NCI-H2227 (cell line): Measurements from ENCODE around the gene NSF.
A peak's percentile ranks its signal among the peaks of the same experiment; 100 is the strongest.
"Not testable (repeated sequence)": the region's sequence is repeated elsewhere in the genome, so short reads cannot be mapped to it uniquely, and the experiment has no call there.

Experiments used
- DNase-seq: peaks from one replicate; lab custom pipeline; 2025; ENCODE audit not compliant: unreplicated experiment; lab: John Stamatoyannopoulos, UW

Gene NSF

GRCh38 chr17:46772475-46773220 is 182.2 kb downstream of the NSF start:
- DNase-seq: no peak

- no peak for DNase-seq
Measured at GRCh38 chr17:46773221-46773605, 182.7 kb downstream of the NSF start.

DNA sequence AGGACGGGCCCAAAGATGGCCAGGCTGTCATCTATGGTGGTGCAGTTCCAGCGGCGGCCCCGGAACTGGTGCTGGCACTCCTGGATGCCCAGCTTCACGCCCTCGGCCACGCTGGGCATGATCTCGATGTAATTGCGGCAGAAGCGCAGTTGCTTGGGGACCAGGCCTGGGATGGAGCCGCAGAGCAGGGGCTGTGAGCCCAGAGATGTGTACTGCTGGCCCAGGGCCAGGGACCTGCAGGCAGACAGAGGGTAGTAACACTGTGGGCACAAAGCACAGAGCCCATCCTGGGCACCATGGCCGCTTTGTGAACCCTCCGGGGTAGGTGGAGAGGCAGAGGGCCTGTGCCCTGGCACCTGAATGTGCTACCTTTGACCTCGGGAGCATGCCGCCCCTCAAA is 183.2 kb downstream of the NSF start:
- DNase-seq: no peak

GRCh38 chr17:46774108-46774737 is 183.8 kb downstream of the NSF start:
- no peak for DNase-seq

- DNase-seq: no peak
Measured at GRCh38 chr17:46776298-46777005, 186.0 kb downstream of the NSF start.

DNA sequence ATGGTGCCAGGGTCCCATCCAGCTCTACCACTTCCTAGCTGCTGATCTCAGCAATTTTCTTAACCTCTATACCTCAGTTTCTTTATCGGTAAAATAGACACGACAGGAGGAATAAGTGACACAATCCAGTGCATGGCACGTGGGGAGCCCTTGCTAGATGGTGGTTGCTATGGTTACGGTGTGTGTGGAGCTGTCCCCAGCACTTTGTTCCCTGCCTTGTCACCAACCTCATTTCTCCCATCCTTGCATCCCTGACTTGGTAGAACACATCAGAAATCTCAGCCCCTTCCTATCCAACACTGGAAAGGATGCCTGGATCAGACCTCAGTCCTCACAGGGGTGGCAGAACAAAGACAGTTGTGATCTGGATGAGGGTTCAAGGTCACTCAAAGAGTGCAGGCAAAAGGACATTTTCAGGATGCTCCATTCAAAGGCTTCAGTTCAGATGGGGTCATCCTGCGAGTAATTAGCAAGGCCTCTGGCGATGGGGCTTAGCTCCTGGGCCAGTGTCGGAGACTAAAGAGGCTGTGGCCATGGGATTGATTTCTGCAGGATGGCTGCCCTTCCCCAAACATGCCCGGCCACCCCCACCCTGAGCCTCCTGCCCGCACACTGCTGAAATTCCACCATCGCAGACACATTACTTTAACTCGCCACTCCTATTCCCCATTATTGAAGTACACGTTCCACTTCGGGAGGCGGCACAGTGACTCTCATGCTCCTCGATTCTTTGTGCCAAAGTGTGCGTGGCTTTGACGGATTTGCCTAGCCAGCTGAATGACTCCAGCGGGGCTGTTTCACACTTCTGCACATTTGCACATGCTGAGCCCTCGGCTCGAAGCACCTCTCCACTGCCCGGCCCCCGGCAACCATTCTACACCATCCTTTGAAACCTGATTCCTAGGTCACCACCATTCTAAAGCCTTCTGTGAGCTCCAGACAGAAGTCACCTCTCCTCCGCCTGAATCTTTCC is 187.8 kb downstream of the NSF start:
- peak; percentile 46 for DNase-seq

- DNase-seq: no peak
Measured at GRCh38 chr17:46780003-46780373, 189.5 kb downstream of the NSF start.

DNA sequence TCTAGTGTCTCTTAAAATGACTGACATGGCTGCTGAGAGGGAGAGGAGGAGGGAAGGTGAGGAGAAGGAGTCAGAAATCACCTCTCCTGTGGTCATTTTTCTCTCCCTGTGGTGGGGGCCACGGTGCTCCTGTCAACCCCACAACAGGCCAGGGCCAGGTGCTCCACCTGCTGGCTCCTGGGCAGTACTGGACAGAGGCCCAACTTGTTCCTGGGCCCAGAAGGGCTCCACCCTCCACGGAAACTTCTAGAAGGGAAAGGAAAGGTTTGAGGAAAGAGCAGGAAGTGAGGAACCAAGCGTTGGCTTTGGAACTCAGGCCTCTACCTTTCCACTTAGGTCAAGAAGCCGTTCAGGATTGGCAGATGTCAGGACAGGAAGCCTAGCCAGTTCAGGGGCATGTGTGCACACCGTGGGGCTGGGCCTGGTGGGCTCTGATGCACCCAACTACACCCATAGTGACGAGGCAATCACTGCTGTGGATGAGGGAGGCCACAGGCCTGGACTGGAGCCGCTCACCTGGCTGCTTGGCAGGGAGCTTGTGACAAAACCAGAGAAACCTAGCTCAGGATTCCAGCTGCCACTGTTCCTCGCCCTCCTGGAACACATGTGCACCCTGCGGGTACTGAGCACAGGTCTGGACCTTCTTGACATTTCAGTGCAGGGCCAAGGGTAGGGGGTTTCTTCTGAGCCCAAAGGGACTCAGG is 191.9 kb downstream of the NSF start:
- DNase-seq: peak; percentile 38

DNA sequence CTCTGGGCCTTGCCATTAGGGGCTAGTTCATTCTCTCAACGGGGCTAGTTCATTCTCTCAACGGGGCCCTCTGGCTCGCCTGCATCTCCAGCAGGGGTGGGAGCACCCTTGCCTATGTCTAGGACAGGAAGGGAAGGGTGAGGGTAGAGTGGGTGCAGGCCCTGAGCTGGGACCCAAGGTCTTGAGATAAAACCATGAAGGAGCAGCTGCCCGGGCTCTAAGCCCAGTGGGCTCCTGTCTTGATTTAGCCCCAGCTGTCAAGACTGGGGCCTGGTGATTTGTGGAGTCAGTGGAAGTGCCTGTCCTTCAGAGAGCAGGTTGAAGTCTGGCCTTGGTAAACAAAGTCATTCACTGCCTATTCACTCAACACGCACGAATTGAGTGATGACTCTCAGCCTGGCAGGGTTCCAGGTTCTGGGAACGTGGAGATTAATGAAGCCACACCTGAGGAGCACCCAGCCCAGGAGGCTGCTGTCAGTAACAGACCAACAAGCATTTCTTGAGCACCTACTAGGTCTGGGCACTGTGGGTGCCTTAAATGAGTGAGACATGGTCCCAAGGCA is 192.6 kb downstream of the NSF start:
- DNase-seq: no peak

DNA sequence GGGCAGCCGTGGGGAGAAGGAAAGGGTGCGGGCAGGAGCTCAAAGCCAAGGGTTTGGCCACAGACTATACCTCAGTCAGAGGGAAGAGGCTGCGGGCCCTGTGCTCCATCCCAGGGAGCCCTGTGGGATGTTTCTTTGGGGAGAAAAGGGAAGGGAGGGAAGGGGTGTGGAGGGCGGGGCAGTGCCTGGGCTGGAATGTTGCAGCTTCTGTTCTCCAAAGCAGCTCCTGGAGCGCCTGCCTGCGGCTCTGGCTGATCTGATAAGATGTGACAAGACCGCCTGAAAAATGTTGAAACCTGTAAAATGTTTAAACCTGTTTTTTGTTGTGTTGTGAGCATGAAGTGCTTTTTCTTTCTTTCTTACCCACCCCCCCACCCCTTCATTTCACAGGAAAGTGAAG is 195.2 kb downstream of the NSF start:
- DNase-seq: no peak

DNA sequence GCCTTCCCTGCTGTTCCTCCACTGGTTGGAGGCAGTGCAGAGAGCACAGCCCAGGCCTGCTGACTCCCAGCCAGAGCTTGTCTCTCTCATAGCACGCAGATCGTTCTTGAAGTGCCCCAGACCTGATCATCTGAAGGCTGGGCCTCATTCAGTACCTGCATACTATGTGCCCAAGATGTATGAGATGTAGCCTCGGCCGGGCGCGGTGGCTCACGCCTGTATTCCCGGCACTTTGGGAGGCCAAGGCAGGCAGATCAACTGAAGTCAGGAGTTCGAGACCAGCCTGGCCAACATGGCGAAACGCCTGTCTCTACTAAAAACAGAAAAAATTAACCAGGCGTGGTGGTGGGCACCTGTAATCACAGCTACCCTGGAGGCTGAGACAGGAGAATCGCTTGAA is 197.0 kb downstream of the NSF start:
- DNase-seq: no peak

GRCh38 chr17:46788300-46788699 is 197.8 kb downstream of the NSF start:
- no peak for DNase-seq

DNA sequence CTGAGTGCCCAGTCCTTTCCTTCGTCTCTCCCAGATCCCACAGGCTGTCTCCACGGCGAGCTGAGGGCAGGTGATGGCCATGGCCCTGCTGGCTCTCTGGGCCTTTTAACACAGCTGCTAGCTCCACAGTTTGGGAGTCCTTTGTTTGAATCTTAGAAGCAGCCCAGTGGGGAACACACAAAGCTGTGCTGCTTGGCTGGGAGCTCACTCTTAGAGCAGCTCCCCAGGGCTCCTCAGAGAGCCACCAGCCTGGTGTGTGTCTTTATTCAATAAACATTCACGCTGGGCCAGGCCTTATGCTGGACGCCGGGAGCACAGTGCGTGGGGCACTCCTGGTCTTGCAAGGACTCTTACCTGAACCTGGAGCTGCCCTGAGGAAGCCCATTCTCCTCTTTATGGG is 198.3 kb downstream of the NSF start:
- DNase-seq: no peak

- no peak for DNase-seq
Measured at GRCh38 chr17:46789610-46790009, 199.1 kb downstream of the NSF start.

DNA sequence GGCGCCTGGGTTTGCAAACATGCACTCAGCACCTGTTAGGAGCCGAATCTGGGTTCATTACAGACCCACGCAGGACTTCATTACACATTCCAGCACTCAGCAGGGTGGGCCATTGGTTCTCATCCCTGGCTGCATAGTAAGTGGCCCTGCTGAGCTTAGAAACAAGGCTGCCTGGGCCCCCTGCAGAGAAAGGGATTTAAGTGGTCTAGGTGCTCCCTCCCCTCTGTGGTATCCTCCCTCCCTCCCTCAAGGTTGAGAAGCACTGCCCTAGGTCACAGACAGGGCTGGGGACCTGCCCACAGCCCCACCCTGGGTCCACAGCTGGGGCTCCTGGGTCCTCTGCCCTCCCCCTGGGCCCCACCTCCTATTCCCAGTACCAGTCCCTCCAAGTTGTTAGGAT is 199.7 kb downstream of the NSF start:
- DNase-seq: no peak

- no peak for DNase-seq
Measured at GRCh38 chr17:46791531-46791930, 201.1 kb downstream of the NSF start.

DNA sequence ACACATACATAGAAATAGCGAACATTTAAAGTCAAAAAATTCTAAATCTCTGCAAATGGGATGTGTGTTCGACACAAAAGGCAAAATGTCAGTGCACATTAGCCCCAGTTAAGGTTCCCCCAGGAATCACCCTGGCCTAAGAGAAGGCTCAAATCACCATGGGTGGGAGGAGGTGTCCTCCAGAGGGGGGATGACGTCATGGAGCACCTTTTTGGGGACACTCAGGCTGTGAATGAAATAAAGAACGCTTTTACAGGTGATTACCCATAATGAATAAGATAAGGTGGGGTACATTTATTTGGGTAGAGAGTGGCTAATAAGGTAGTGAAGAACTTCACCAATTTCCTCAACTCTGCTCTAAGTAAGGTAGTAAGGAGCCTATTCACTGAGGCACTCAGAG is 201.6 kb downstream of the NSF start:
- DNase-seq: no peak

DNA sequence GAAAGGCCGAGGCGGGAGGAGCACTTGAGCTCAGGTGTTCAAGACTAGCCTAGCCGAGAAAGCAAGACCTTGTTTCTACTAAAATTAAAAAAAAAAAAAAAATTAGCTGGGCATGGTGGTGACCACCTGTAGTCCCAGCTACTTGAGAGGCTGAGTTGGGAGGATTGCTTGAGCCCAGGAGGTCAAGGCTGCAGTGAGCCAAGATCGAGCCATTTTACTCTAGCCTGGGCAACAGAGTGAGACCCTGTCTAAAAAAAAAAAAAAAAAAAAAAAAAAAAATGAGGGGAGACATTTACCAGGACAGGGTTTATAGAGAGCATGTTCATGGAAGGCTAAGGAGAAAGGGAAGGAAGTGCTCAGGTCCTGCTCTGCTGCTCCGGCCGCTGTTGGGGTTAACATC is 202.6 kb downstream of the NSF start:
- not testable (repeated sequence) for DNase-seq

DNA sequence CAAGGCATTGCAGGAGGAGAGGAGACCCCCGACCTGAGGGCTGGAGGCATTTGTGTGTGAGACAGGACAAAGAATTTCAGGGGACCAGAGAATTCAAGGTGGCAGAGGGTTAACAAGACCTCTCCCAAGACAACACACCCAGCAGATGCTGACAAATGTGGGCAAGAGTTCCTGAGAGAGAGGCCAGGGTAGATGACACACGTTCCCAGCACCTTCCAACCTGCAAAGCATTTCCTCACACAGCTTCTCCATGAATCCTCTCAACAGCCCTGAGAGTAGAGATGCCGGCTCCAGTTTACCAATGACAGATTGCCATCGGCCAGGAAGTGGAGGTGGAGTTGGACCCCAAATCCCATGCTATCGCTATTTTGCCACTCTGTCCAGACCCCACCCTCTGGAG is 203.1 kb downstream of the NSF start:
- DNase-seq: no peak

DNA sequence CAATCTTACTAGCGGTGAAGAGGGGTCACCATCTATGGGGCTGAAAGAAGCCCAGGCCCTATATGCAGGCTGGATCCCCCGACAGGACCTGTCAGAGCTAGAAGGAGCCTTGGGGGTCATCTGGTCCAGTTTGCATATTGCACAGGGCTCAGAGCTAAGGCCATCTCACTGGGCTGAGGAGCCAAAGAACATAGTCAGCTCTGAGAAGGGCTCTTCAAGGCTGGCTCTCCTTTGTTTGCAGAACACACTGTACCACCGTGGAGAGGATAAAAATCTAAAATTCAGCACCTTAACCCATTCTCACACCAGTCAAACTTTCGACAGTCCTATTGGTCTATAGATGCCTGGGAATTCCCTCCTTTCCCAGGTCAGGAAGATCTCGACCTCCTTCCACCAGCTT is 203.8 kb downstream of the NSF start:
- DNase-seq: no peak
